ENCODE results near the gene TAF1C.

The TAF1C gene

GRCh38 chr16:84182680-84183571 is 3.9 kb downstream of the TAF1C start:
- DNase-seq: no peak

GRCh38 chr16:84182104-84182503 is 4.8 kb downstream of the TAF1C start:
- DNase-seq: no peak

- no peak for DNase-seq
Measured at GRCh38 chr16:84181144-84181915, 5.5 kb downstream of the TAF1C start.

- no peak for DNase-seq
Measured at GRCh38 chr16:84180519-84181140, 6.2 kb downstream of the TAF1C start.

- no peak for DNase-seq
Measured at GRCh38 chr16:84179612-84180320, 7.1 kb downstream of the TAF1C start.

DNA sequence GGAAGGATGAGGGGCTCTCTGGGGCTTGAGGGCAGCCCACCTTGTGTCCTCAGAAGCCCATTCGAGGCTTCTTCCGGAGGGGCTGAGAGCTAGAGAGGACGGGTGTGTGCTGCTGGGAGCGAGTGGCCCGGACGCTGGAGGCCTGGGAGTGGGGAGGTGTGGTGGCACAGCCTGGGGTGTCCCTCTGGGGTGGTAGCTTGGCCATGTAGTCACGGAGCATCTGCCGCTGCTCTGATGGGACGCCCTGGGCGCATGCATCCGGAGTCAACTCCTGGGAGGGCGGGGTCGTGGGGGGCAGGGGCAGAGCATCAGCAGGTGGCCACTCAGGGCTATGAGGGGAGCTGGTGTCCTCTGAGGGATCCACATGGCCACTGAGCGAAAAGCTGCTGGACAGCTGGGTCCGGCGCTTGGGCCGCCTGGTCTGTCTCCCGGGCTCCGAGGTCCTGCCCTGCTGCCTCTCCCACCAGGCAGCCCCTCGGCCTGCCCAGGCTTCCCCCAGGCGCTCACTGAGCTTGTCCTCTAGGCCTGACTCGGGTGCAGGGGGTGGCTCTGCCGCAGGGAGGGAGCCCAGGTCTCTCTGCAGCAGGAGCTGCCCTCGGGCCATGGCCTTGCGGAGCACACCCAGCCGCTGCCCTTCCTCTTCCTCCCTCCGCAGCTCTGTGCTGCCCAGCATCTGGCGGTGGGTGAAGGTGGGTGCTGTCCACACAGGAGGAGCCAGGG is 7.8 kb downstream of the TAF1C start:
- DNase-seq: no peak

DNA sequence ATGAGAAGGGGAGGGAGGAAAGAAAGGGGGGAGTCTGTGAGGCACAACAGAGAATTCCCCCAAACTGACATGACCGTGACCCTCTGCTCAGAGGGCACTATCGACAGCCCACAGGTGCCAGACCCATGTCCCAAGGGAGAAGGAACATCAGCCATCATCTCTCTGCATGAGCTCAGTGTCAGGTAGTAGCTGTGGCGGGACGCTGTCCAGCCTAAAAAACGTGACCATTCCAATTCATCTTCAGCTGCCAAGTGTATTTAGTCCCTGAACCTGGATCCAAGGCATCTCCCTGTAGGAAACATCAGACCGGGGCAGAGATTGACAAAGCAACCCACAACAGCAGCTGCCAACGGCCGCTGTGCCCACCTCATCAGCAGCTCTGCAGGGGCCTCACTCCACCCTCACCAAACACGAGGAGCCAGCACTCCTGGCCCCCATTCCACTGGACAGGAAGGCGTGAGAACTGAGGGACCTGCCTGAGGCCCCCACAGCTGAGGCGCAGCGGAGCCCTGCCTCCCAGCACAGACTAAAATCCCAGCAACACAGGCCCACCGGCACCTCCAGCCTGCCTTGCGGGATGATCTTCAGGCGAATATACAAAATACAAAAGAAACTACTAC is 8.6 kb downstream of the TAF1C start:
- no peak for DNase-seq

DNA sequence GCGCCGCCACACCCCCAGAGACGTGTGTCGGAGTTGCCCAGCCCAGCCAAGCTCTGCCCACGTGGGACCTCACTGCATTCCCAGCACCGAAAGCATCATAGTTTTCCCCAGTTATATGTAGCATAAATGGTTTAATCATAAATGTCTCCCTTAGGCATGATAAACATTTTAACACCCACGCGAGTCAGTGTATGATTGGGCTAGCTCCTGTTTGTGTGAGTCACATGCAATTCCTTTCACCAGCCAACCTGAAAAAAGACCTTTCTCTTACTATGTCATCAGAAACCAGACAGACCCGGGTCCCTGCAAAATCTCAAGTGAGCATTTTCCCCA is 9.2 kb downstream of the TAF1C start:
- no peak for DNase-seq

GRCh38 chr16:84176192-84177053 is 10.4 kb downstream of the TAF1C start:
- no peak for DNase-seq

GRCh38 chr16:84175350-84176081 is 11.3 kb downstream of the TAF1C start:
- DNase-seq: peak; percentile 55

GRCh38 chr16:84174396-84174795 is 12.5 kb downstream of the TAF1C start:
- DNase-seq: no peak

DNA sequence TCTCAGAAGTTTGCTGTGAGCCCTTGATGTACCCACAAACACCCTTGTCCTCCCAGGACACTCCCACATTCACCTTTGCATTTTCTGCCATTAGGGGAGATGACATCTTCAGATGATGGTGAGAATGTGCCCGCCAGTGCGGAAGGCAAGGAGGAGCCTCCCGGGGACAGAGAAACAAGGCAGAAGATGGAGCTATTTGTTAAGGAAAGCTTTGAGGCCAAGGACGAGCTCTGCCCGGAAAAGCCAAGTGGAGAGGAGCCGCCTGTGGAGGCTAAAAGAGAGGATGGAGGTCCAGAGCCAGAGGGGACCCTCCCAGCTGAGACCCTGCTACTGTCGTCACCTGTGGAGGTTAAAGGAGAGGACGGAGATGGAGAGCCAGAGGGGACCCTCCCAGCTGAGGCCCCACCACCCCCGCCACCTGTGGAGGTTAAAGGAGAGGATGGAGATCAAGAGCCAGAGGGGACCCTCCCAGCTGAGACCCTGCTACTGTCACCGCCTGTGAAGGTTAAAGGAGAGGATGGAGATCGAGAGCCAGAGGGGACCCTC is 17.0 kb downstream of the TAF1C start:
- DNase-seq: no peak

GRCh38 chr16:84166796-84167695 is 19.8 kb downstream of the TAF1C start:
- no peak for DNase-seq

GRCh38 chr16:84165746-84166145 is 21.1 kb downstream of the TAF1C start:
- no peak for DNase-seq

- no peak for DNase-seq
Measured at GRCh38 chr16:84161801-84162200, 25.1 kb downstream of the TAF1C start.

DNA sequence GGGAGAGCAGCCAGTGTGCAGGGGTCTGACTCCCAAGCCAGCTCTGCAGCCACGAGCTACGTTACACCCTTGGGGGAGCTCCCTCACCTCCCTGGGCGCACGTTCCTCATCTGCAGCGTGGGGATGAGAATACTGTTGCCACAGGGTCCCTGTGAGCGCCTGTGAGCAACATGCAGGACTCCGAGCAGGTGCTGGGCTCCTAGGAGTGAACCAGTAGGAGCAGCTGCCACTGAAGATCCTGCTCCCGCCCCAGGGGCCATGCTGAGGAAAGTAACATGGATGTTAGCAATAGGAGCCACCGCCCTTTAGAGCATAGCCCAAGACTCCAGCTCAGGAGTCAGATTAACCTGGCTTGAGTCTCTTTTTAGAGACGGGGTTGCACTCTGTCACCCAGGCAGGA is 25.8 kb downstream of the TAF1C start:
- DNase-seq: no peak

GRCh38 chr16:84159800-84160199 is 27.1 kb downstream of the TAF1C start:
- DNase-seq: no peak

DNA sequence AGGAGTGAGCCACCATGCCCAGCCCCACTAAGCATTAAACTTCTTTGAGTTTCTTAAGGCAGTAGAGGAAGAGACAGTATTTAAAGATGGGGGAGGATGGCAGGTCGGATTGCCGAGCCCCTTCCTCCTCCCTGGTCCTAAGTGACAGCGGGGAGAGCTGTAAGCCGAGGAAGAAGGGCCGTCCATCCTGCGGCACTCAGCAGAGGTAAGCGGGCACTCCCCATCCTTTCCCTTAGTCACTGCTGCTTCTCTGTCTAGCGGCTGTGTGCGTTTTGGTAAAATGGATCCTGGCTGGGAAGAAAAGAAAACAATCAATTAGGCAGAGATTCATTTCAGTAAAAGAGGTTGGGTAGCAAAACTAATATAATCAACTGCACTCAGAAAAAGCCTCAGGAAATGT is 27.9 kb downstream of the TAF1C start:
- DNase-seq: no peak

- DNase-seq: peak; percentile 37
Measured at GRCh38 chr16:84156342-84156784, 30.5 kb downstream of the TAF1C start.

Data from NCI-H1694 (cell line).